ENCODE results near the gene DPH1. TPM values are rescaled to one million over a fixed set of nuclear protein-coding genes. Genes with fewer than 3 reads are reported as not detected.

DPH1 gene
- total RNA-seq, 2 experiments from 2014 or later, result 31.3 to 37.8 TPM

GRCh38 chr17:2057175-2057759, 27.3 kb downstream of the DPH1 start:
- ChIA-PET POLR2A (interaction anchor here (1.1 to 1.2 kb wide), 2 partner anchors 32 to 159 kb away, joined by 3 read pairs; no protein-coding TSS in a partner anchor), CTCF (interaction anchor here (0.5 to 8.5 kb wide), 23 partner anchors 10 to 803 kb away, joined by 3 to 210 read pairs (median 7); partner anchors contain the start of genes OVCA2, SMG6 and SRR)
- H3K27me3 Mint-ChIP-seq, result peaks cover 4% of the 10 kb centered on the region
- H3K36me3 Mint-ChIP-seq (ENCODE audit: low read depth), result peaks cover 18% of the 10 kb centered on the region
- peaks cover 26% of the 10 kb centered on the region for H3K4me1 Mint-ChIP-seq
- no peak for DNase-seq
- H3K9me3 Mint-ChIP-seq, result no peaks in the 10 kb centered on the region
- no peak overlapping the region for H3K4me3 Mint-ChIP-seq
- H3K27ac Mint-ChIP-seq, result no peak overlapping the region

GRCh38 chr17:2057760-2058585, 28.0 kb downstream of the DPH1 start:
- POLR2A ChIA-PET, result interaction anchor here (1.1 to 1.2 kb wide), 2 partner anchors 31 to 158 kb away, joined by 3 read pairs; no protein-coding TSS in a partner anchor
- DNase-seq, result no peak
- H3K4me1 Mint-ChIP-seq, result peaks cover 29% of the 10 kb centered on the region
- CTCF ChIA-PET, result interaction anchor here (0.5 to 8.5 kb wide), 41 partner anchors 9 to 804 kb away, joined by 3 to 210 read pairs (median 4); partner anchors contain the start of genes OVCA2, SMG6, SRR and TSR1
- peak overlapping the region; percentile 54 for H3K4me3 Mint-ChIP-seq
- peaks cover 3% of the 10 kb centered on the region for H3K27me3 Mint-ChIP-seq
- H3K9me3 Mint-ChIP-seq, result no peaks in the 10 kb centered on the region
- H3K27ac Mint-ChIP-seq, result no peak overlapping the region
- H3K36me3 Mint-ChIP-seq (ENCODE audit: low read depth), result peaks cover 21% of the 10 kb centered on the region

DNA sequence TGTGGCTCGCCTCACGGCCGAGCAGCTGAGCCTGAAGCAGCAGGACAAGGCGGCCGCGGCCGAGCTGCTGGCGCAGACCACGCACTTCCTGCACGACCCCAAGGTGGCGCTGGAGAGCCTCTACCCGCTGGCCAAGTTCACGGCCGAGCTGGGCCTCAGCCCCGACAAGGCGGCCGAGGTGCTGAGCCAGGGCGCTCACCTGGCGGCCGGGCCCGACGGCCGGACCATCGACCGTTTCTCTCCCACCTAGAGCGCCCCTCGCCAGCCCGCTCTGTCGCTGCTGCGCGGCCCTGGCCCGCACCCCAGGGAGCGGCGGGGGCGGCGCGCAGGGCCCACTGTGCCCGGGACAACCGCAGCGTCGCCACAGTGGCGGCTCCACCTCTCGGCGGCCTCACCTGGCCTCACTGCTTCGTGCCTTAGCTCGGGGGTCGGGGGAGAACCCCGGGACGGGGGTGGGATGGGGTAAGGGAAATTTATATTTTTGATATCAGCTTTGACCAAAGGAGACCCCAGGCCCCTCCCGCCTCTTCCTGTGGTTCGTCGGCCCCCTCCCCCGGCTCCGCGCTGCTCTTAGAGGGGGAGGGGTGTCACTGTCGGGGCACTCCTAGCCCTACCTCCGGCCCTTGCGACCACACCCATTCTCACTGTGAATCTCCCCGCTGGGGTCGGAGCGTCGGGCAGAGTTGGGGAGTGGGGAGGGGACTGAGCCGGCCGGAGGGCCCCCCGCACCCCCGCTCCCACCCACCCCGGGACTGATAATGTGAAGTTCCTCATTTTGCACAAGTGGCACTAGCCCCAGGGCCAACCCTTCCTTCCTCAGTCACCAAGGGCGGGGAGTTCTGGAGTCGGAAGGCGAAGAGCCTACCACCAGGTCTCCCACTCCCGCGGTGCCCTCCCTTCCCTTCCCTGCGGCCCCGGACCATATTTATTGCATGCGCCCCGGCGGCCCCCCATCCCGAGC, 28.9 kb downstream of the DPH1 start:
- H3K4me3 Mint-ChIP-seq, result peak overlapping the region; percentile 48
- H3K9me3 Mint-ChIP-seq, result no peaks in the 10 kb centered on the region
- peaks cover 28% of the 10 kb centered on the region for H3K36me3 Mint-ChIP-seq (ENCODE audit: low read depth)
- peaks cover 28% of the 10 kb centered on the region for H3K4me1 Mint-ChIP-seq
- POLR2A ChIA-PET, result interaction anchor here (1.1 to 1.2 kb wide), 2 partner anchors 30 to 157 kb away, joined by 3 read pairs; no protein-coding TSS in a partner anchor
- peak overlapping the region; percentile 11 for H3K27ac Mint-ChIP-seq
- CTCF ChIA-PET, result interaction anchor here (0.5 to 8.5 kb wide), 45 partner anchors 9 to 358 kb away, joined by 3 to 210 read pairs (median 4); partner anchors contain the start of genes OVCA2, SMG6, SRR and TSR1
- H3K27me3 Mint-ChIP-seq, result no peaks in the 10 kb centered on the region
- peak; percentile 71 for DNase-seq

- peak overlapping the region; percentile 45 for H3K4me3 Mint-ChIP-seq
- peaks cover 36% of the 10 kb centered on the region for H3K36me3 Mint-ChIP-seq (ENCODE audit: low read depth)
- H3K27me3 Mint-ChIP-seq, result no peaks in the 10 kb centered on the region
- no peak for DNase-seq
- CTCF ChIA-PET, result interaction anchor here (0.5 to 8.5 kb wide), 12 partner anchors 8 to 397 kb away, joined by 3 to 210 read pairs (median 14); partner anchors contain the start of genes SMG6 and SRR
- H3K9me3 Mint-ChIP-seq, result no peaks in the 10 kb centered on the region
- POLR2A ChIA-PET, result no interaction called here
- H3K27ac Mint-ChIP-seq, result peak overlapping the region; percentile 11
- peaks cover 28% of the 10 kb centered on the region for H3K4me1 Mint-ChIP-seq
Measured at GRCh38 chr17:2059547-2060384, 29.8 kb downstream of the DPH1 start.

DNA sequence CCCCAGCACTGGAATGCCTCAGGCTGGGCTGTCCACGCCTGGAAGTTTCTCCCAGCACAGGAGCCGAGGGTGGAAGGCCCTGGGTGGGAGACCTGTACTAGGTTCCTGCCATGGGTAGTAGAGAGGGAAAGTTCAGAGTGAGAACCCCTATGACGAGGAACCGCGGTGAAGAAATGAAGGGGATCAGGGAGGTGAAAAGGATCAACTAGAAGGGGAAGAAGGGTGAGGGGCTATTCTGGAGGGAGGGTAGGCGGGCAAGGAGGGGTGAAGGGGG, 30.4 kb downstream of the DPH1 start:
- peaks cover 30% of the 10 kb centered on the region for H3K4me1 Mint-ChIP-seq
- no peak overlapping the region for H3K27ac Mint-ChIP-seq
- H3K36me3 Mint-ChIP-seq (ENCODE audit: low read depth), result peaks cover 38% of the 10 kb centered on the region
- POLR2A ChIA-PET, result no interaction called here
- H3K27me3 Mint-ChIP-seq, result no peaks in the 10 kb centered on the region
- H3K4me3 Mint-ChIP-seq, result peak overlapping the region; percentile 1
- DNase-seq, result no peak
- no peaks in the 10 kb centered on the region for H3K9me3 Mint-ChIP-seq
- CTCF ChIA-PET, result interaction anchor here (0.5 to 8.5 kb wide), 5 partner anchors 7 to 397 kb away, joined by 3 to 210 read pairs (median 42); no protein-coding TSS in a partner anchor

GRCh38 chr17:2060681-2061440, 30.9 kb downstream of the DPH1 start:
- DNase-seq, result no peak
- POLR2A ChIA-PET, result no interaction called here
- Mint-ChIP-seq H3K27me3 (no peaks in the 10 kb centered on the region), H3K9me3 (no peaks in the 10 kb centered on the region), H3K27ac (no peak overlapping the region), H3K4me1 (peaks cover 30% of the 10 kb centered on the region), H3K36me3 (ENCODE audit: low read depth) (peaks cover 40% of the 10 kb centered on the region), H3K4me3 (peak overlapping the region; percentile 1)
- CTCF ChIA-PET, result interaction anchor here (0.5 to 8.5 kb wide), 4 partner anchors 184 to 396 kb away, joined by 3 to 210 read pairs (median 23); no protein-coding TSS in a partner anchor

- no peaks in the 10 kb centered on the region for H3K9me3 Mint-ChIP-seq
- DNase-seq, result no peak
- H3K4me3 Mint-ChIP-seq, result no peak overlapping the region
- POLR2A ChIA-PET, result interaction anchor here (0.7 kb wide), 1 partner anchor 134 kb away, joined by 3 read pairs; no protein-coding TSS in a partner anchor
- CTCF ChIA-PET, result interaction anchor here (1.0 kb wide), 1 partner anchor 214 kb away, joined by 4 read pairs; no protein-coding TSS in a partner anchor
- H3K27ac Mint-ChIP-seq, result no peak overlapping the region
- peaks cover 42% of the 10 kb centered on the region for H3K36me3 Mint-ChIP-seq (ENCODE audit: low read depth)
- H3K4me1 Mint-ChIP-seq, result peaks cover 32% of the 10 kb centered on the region
- no peaks in the 10 kb centered on the region for H3K27me3 Mint-ChIP-seq
Measured at GRCh38 chr17:2061441-2061958, 31.5 kb downstream of the DPH1 start.

- Mint-ChIP-seq H3K4me1 (peaks cover 40% of the 10 kb centered on the region), H3K27ac (peak overlapping the region; percentile 28), H3K4me3 (no peak overlapping the region), H3K27me3 (no peaks in the 10 kb centered on the region), H3K9me3 (no peaks in the 10 kb centered on the region), H3K36me3 (ENCODE audit: low read depth) (peaks cover 44% of the 10 kb centered on the region)
- DNase-seq, result no peak
- CTCF ChIA-PET, result interaction anchor here (3.8 kb wide), 1 partner anchor 183 kb away, joined by 23 read pairs; no protein-coding TSS in a partner anchor
- POLR2A ChIA-PET, result interaction anchor here (0.6 kb wide), 1 partner anchor 21 kb away, joined by 3 read pairs; no protein-coding TSS in a partner anchor
Measured at GRCh38 chr17:2062571-2063183, 32.7 kb downstream of the DPH1 start.

GRCh38 chr17:2063261-2064146, 33.6 kb downstream of the DPH1 start:
- H3K36me3 Mint-ChIP-seq (ENCODE audit: low read depth), result peaks cover 52% of the 10 kb centered on the region
- ChIA-PET POLR2A (no interaction called here), CTCF (interaction anchor here (1.0 to 8.9 kb wide), 5 partner anchors 7 to 220 kb away, joined by 4 to 110 read pairs (median 4); partner anchors contain the start of gene HIC1)
- peak overlapping the region; percentile 54 for H3K27ac Mint-ChIP-seq
- no peaks in the 10 kb centered on the region for H3K27me3 Mint-ChIP-seq
- H3K9me3 Mint-ChIP-seq, result no peaks in the 10 kb centered on the region
- H3K4me1 Mint-ChIP-seq, result peaks cover 46% of the 10 kb centered on the region
- DNase-seq, result no peak
- no peak overlapping the region for H3K4me3 Mint-ChIP-seq

- no peaks in the 10 kb centered on the region for H3K9me3 Mint-ChIP-seq
- H3K36me3 Mint-ChIP-seq (ENCODE audit: low read depth), result peaks cover 58% of the 10 kb centered on the region
- CTCF ChIA-PET, result interaction anchor here (1.0 to 8.9 kb wide), 7 partner anchors 8 to 219 kb away, joined by 3 to 110 read pairs (median 4); partner anchors contain the start of gene HIC1
- no peak for DNase-seq
- H3K27me3 Mint-ChIP-seq, result no peaks in the 10 kb centered on the region
- POLR2A ChIA-PET, result no interaction called here
- no peak overlapping the region for H3K4me3 Mint-ChIP-seq
- peak overlapping the region; percentile 54 for H3K27ac Mint-ChIP-seq
- H3K4me1 Mint-ChIP-seq, result peaks cover 52% of the 10 kb centered on the region
Measured at GRCh38 chr17:2064147-2064489, 34.2 kb downstream of the DPH1 start.
